Left ventricle myocardium inferior (tissue), 1 donor: ENCODE measurements around the gene ISG15. TPM values are rescaled to one million over a fixed set of nuclear protein-coding genes. Genes with fewer than 3 reads are reported as not detected.

Experiments used
- DNase-seq: peaks from one replicate; pipeline ENCODE4 v3.0.0-alpha.2; 2020
- H3K27ac ChIP-seq: fragments of 200-600 bp; replicated peaks from 2 replicates; pipeline ENCODE4 v1.8.0; 2021
- H3K27me3 ChIP-seq: fragments of 200-600 bp; 2 replicates; pipeline ENCODE4 v1.8.0; 2021; ENCODE audit warnings: low read depth
- H3K36me3 ChIP-seq: fragments of 200-600 bp; 2 replicates; pipeline ENCODE4 v1.8.0; 2021
- H3K4me1 ChIP-seq: fragments of 200-600 bp; 2 replicates; pipeline ENCODE4 v1.8.0; 2021
- H3K4me3 ChIP-seq: fragments of 200-600 bp; 2 replicates; pipeline ENCODE4 v1.8.0; 2021; ENCODE audit warnings: mild to moderate bottlenecking, moderate library complexity
- H3K9me3 ChIP-seq: fragments of 200-600 bp; replicated peaks from 2 replicates; pipeline ENCODE4 v1.8.0; 2021
- intact Hi-C: fragments of 100-400 bp; cut with micrococcal nuclease; formaldehyde crosslinking; loops from one replicate; pipeline ENCODE4 v1.11.0; 2022
- total RNA-seq: library from RNA; stranded (reverse); fragmentation: NEBNext Ultra II Directional; extraction: Animal tissue kit (Norgen Biotek cat#: 25700); gene quantifications from one replicate; pipeline ENCODE4 v1.2.1, GENCODE V29; 2021
- TF ChIP-seq, protein P1 (sequence below): fragments of 200-600 bp; IDR thresholded peaks from 2 replicates; pipeline ENCODE4 v1.8.0; 2021; ENCODE audit warnings: antibody characterized with exemption, mild to moderate bottlenecking, borderline replicate concordance
- donor health status: DM: no; HTN: yes; CAD: no; lungs with severe emphysema.

The ISG15 gene
- total RNA-seq, 1 donor from 2014 or later, result 14.5 TPM

DNA sequence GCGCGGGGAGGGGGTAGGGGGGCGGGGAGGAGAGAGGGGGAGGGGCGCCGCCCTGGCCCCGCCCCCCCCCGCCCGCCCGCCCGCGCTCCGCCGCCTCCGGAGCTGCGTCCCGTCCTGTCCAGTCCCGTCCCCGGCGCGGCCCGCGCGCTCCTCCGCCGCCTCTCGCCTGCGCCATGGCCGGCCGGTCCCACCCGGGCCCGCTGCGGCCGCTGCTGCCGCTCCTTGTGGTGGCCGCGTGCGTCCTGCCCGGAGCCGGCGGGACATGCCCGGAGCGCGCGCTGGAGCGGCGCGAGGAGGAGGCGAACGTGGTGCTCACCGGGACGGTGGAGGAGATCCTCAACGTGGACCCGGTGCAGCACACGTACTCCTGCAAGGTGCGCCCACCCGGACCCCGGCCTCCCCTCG, 6.7 kb downstream of the ISG15 start, which contains the start of gene AGRN:
Gene AGRN (plus strand): TSS at position 121 of the 405 bp plus-strand sequence. CDS start 53 bp downstream, at position 174.
- no peak for DNase-seq
- intact Hi-C loops, result no loop called here
- H3K4me1 ChIP-seq, result peaks cover 54% of the 10 kb centered on the region

DNA sequence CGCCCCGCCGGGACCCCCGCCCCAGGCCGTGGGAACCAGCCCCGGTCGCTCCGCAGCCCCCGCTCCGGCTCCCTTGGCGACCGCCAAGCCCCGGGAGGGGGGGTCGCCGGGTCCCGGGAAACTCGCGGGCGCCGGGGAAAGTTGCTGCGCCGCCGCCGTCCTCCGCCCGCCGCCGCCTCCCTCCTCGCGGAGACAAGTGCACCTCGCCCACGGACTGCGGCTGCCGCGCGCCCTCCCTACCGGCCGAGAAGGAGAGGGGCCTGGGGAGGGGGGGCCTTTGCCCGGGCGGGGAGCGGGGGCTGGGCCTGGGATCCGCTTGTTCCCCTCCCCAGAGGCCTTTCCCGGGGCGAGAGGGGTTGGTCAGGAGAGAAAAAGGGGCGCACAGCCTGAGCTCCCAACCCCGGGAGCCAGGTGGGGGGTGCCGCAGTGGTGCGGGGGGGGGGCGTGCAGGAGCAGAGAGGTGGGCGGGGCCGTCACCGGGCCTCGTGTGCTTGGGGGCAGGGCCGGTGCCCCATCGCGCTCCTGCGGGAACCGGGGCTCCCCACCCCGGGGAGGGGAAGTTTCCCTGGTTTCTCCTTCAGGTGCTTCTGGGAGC, 7.2 kb downstream of the ISG15 start:
- intact Hi-C loops, result no loop called here
- Histone ChIP-seq H3K4me3 (peak overlapping the region; percentile 89), H3K27me3 (no peaks in the 10 kb centered on the region), H3K36me3 (no peaks in the 10 kb centered on the region), H3K4me1 (peaks cover 56% of the 10 kb centered on the region), H3K27ac (peak overlapping the region; percentile 96), H3K9me3 (no peaks in the 10 kb centered on the region)
- no peak for DNase-seq
- TF ChIP-seq, protein P1, sequence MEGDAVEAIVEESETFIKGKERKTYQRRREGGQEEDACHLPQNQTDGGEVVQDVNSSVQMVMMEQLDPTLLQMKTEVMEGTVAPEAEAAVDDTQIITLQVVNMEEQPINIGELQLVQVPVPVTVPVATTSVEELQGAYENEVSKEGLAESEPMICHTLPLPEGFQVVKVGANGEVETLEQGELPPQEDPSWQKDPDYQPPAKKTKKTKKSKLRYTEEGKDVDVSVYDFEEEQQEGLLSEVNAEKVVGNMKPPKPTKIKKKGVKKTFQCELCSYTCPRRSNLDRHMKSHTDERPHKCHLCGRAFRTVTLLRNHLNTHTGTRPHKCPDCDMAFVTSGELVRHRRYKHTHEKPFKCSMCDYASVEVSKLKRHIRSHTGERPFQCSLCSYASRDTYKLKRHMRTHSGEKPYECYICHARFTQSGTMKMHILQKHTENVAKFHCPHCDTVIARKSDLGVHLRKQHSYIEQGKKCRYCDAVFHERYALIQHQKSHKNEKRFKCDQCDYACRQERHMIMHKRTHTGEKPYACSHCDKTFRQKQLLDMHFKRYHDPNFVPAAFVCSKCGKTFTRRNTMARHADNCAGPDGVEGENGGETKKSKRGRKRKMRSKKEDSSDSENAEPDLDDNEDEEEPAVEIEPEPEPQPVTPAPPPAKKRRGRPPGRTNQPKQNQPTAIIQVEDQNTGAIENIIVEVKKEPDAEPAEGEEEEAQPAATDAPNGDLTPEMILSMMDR, result no peak

More for the DNA sequence above, 6.7 kb downstream of the ISG15 start, which contains the start of gene AGRN:
- peak within 1 kb of the TSS; percentile 96 for H3K27ac ChIP-seq
- H3K36me3 ChIP-seq, result no peaks in the 10 kb centered on the region
- peak within 1 kb of the TSS; percentile 89 for H3K4me3 ChIP-seq
- no peaks in the 10 kb centered on the region for H3K9me3 ChIP-seq
- TF ChIP-seq, protein P1, result no peak
- no peaks in the 10 kb centered on the region for H3K27me3 ChIP-seq

DNA sequence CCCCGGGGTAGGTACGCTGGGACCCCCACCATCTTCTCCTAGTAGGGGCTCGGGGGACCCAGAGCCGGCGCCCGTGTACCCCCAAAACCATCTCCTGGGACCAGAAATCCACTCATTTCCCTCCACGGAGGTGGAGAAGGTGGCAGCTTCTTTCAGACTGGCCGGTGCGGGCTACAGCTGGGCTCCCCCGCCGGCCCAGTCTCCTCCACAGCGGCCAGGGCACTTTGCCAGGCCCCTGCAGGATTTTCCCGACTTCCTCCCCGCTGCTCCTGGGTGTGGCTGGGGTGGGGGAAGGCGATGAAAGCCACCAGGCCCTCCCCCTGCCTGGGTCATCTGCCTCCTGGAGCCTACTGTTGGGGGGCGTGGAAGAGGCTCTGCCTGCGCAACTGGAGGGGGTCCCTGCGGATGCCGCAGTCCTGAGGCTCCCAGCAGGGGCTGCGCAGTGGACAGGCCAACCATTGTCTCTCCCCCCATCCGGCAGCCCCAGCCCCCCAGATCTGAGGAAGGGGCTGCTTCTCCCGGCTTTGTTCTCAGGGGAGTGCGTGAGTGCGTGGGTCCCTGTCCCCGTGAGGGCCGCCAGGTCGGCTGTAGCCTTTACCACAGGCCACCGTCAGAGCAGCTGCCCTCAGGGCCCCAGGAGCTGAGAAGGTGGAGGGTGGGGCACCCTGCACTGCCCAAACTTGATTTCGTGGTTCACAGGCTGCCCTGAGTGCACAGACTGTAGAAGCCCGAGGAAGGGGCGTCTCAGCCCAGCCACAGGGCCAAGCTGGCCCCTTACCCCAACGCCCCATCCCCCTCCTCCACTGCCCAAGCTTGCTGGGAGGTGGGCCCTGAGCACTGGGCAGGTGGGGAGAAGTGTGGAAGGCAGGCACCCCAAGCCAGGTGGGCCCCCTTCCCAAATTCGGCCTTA, 8.0 kb downstream of the ISG15 start:
- Histone ChIP-seq H3K9me3 (no peaks in the 10 kb centered on the region), H3K4me1 (peaks cover 64% of the 10 kb centered on the region), H3K36me3 (no peaks in the 10 kb centered on the region), H3K27me3 (no peaks in the 10 kb centered on the region), H3K4me3 (peak overlapping the region; percentile 89), H3K27ac (peak overlapping the region; percentile 96)
- TF ChIP-seq, protein P1, result no peak
- DNase-seq, result peak; percentile 70
- intact Hi-C loops, result no loop called here

- Histone ChIP-seq H3K27me3 (no peaks in the 10 kb centered on the region), H3K4me3 (no peak overlapping the region), H3K27ac (no peak overlapping the region), H3K4me1 (peaks cover 70% of the 10 kb centered on the region), H3K36me3 (no peaks in the 10 kb centered on the region), H3K9me3 (no peaks in the 10 kb centered on the region)
- DNase-seq, result no peak
- TF ChIP-seq, protein P1, result no peak
- intact Hi-C loops, result no loop called here
Measured at GRCh38 chr1:1021920-1022259, 8.6 kb downstream of the ISG15 start.

- Histone ChIP-seq H3K4me3 (no peak overlapping the region), H3K36me3 (no peaks in the 10 kb centered on the region), H3K4me1 (peaks cover 71% of the 10 kb centered on the region), H3K27ac (no peak overlapping the region), H3K9me3 (no peaks in the 10 kb centered on the region), H3K27me3 (no peaks in the 10 kb centered on the region)
- no peak for DNase-seq
- intact Hi-C loops, result no loop called here
- TF ChIP-seq, protein P1, result no peak
Measured at GRCh38 chr1:1022302-1023009, 9.2 kb downstream of the ISG15 start.
